GM18511 (cell line): Measurements from ENCODE around the gene ZSCAN32.

ENCODE experiments used
- ATAC-seq: cut with Tn5 transposase; IDR thresholded peaks from one replicate; pipeline ENCODE4 v1.9.1; 2021; ENCODE audit warnings: mild to moderate bottlenecking, moderate library complexity; ENCODE audit not compliant: unreplicated experiment

Gene ZSCAN32

GRCh38 chr16:3358871-3359270 lies 41.9 kb downstream of the ZSCAN32 start:
- no peak for ATAC-seq

GRCh38 chr16:3356118-3356517 lies 44.7 kb downstream of the ZSCAN32 start:
- ATAC-seq: no peak

DNA sequence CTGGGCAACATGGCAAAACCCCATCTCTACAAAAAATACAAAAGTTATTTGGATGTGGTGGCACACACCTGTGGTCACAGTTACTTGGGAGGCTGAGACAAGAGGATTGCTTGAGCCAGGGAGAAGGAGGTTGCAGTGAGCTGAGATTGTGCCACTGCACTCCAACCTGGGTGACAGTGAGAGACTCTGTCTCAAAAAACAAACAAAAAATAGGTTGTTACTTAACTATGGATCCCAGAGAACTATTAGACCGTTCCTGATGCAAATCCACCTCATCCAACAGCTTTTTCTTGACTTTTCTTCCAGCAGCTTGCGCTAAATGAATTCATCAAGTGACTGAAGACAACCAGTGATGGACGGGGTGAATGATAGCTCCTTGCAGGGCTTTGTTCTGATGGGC lies 45.2 kb downstream of the ZSCAN32 start, which contains the start of gene OR2C1:
OR2C1 (plus strand) TSS at position 301 of the 400 bp plus-strand sequence; CDS start at position 353, 52 bp downstream.
- no peak for ATAC-seq

GRCh38 chr16:3349175-3349574 lies 51.6 kb downstream of the ZSCAN32 start:
- ATAC-seq: no peak

GRCh38 chr16:3348547-3349167 lies 52.1 kb downstream of the ZSCAN32 start:
- ATAC-seq: no peak

GRCh38 chr16:3347586-3347985 lies 53.2 kb downstream of the ZSCAN32 start:
- no peak for ATAC-seq

GRCh38 chr16:3346041-3346440 lies 54.8 kb downstream of the ZSCAN32 start:
- ATAC-seq: no peak
